ENCODE results near the gene FANCI. TPM values are rescaled to one million over a fixed set of nuclear protein-coding genes. Genes with fewer than 3 reads are reported as not detected.

Gene FANCI
- total and polyA plus RNA-seq, 2 of the 4 experiments (the other 2 are of a cell fraction) = 13.2 to 34.2 TPM

GRCh38 chr15:89217031-89217430 is 26.7 kb upstream of the FANCI start:
- ChIA-PET POLR2A (ENCODE audit: unreplicated experiment) (no interaction called here), CTCF (interaction anchor here (1.7 kb wide), 1 partner anchor 10 kb away, joined by 5 read pairs; no protein-coding TSS in a partner anchor)
- Histone ChIP-seq H3K4ac (ENCODE audit: low read depth, low read length) (no peak overlapping the region), H2BK15ac (ENCODE audit: low read depth, low read length) (no peak overlapping the region), H3K18ac (ENCODE audit: low read depth, low read length) (no peak overlapping the region), H3K23ac (ENCODE audit: low read depth, low read length) (no peak overlapping the region), H3K4me1 (ENCODE audit: control insufficient read depth, insufficient read depth, low read length) (no peaks in the 10 kb centered on the region), H4K8ac (ENCODE audit: low read depth in 2 of 2, low read length in 2 of 2) (no peak overlapping the region), H3K36me3 (ENCODE audit: control insufficient read depth, insufficient read depth, low read length) (no peaks in the 10 kb centered on the region), H2AK5ac (ENCODE audit: low read depth, low read length) (no peak overlapping the region), H3K14ac (replicated peaks; ENCODE audit: low read depth, low read length) (no peak overlapping the region), H2BK5ac (ENCODE audit: low read depth, low read length, poor library complexity, severe bottlenecking) (no peak overlapping the region), H4K91ac (ENCODE audit: insufficient read depth, low read depth, low read length) (no peak overlapping the region), H3K4me3 (ENCODE audit: insufficient read depth, low read depth, low read length) (no peak overlapping the region), H2AFZ (replicated peaks; ENCODE audit: low read length, poor library complexity) (no peak overlapping the region), H3K9me3 (ENCODE audit: control insufficient read depth, insufficient read depth, low read length) (no peaks in the 10 kb centered on the region), H3K9me1 (ENCODE audit: insufficient read depth, low read length) (no peaks in the 10 kb centered on the region), H4K20me1 (ENCODE audit: insufficient read depth, low read length) (no peaks in the 10 kb centered on the region), H4K5ac (ENCODE audit: low read depth, low read length) (no peak overlapping the region), H3K9ac (ENCODE audit: low read depth, low read length) (no peak overlapping the region), H2BK120ac (ENCODE audit: low read depth, low read length) (no peak overlapping the region), H3K56ac (ENCODE audit: extremely low read depth, insufficient read depth, low read length) (no peak overlapping the region), H3K4me2 (ENCODE audit: low read depth, low read length) (no peak overlapping the region), H3K79me1 (ENCODE audit: low read depth in 1 of 2, low read length in 2 of 2) (no peaks in the 10 kb centered on the region), H2AK9ac (replicated peaks; ENCODE audit: low read depth, low read length, poor library complexity) (no peak overlapping the region), H2BK20ac (ENCODE audit: low read depth, low read length) (no peak overlapping the region), H3K27me3 (ENCODE audit: control insufficient read depth, insufficient read depth, low read length) (peaks cover 32% of the 10 kb centered on the region), H3K27ac (ENCODE audit: insufficient read depth, low read length) (no peak overlapping the region)
- in situ Hi-C loops (cut with MboI; ENCODE audit: low sequenced_read_pairs) = no loop called here
- no peak for TF ChIP-seq FOS (IDR thresholded peaks at IDR 0.05; ENCODE audit: low read depth, low read length)
- TF ChIP-seq SMC3 (IDR thresholded peaks at IDR 0.05; ENCODE audit: low read depth, low read length) = no peak
- intact Hi-C loops (cut with micrococcal nuclease) = no loop called here
- ATAC-seq (ENCODE audit: low read depth) = no peak
- BruUV-seq (replicated peaks) = no TSS peak
- no peak for DNase-seq
- dilution Hi-C loops (cut with HindIII; ENCODE audit: low sequenced_read_pairs, unreplicated experiment) = no loop called here
- WGBS, 2 experiments (ENCODE audit: extremely low coverage in 2 of 2, insufficient read length in 1 of 2) = 93% methylated on average over 7 of the region's 20 CpGs; no CpG with 5 or more reads in 1 of the 2 experiments
